ENCODE measurements around the gene SULT1A2.
A peak's percentile ranks its signal among the peaks of the same experiment; 100 is the strongest.
"Not testable (repeated sequence)": the region's sequence is repeated elsewhere in the genome, so short reads cannot be mapped to it uniquely, and the experiment has no call there.

SULT1A2 gene

GRCh38 chr16:28558456-28558855 is 38.4 kb downstream of the SULT1A2 start:
- no peak for DNase-seq (ENCODE audit: low read depth, low spot score)

GRCh38 chr16:28556914-28557320 is 39.9 kb downstream of the SULT1A2 start:
- DNase-seq (ENCODE audit: low read depth, low spot score), result no peak

GRCh38 chr16:28555561-28555960 is 41.3 kb downstream of the SULT1A2 start:
- DNase-seq (ENCODE audit: low read depth, low spot score), result no peak

- DNase-seq (ENCODE audit: low read depth, low spot score), result no peak
These were observed 42.0 kb downstream of the SULT1A2 start for GRCh38 chr16:28554634-28555423.

GRCh38 chr16:28553776-28554633 is 42.8 kb downstream of the SULT1A2 start, which contains the start of gene SGF29:
SGF29 (plus strand) TSS chr16:28553920; CDS start chr16:28581070, 27,150 bp downstream.
- peak; percentile 87 for DNase-seq (ENCODE audit: low read depth, low spot score)

- no peak for DNase-seq (ENCODE audit: low read depth, low spot score)
These were observed 47.5 kb downstream of the SULT1A2 start for GRCh38 chr16:28549301-28549899.

- no peak for DNase-seq (ENCODE audit: low read depth, low spot score)
These were observed 48.5 kb downstream of the SULT1A2 start for GRCh38 chr16:28548306-28548802.

- no peak for DNase-seq (ENCODE audit: low read depth, low spot score)
These were observed 50.2 kb downstream of the SULT1A2 start for GRCh38 chr16:28546626-28547025.

GRCh38 chr16:28545964-28546363 is 50.9 kb downstream of the SULT1A2 start:
- DNase-seq (ENCODE audit: low read depth, low spot score), result not testable (repeated sequence)

GRCh38 chr16:28544998-28545397 is 51.9 kb downstream of the SULT1A2 start:
- no peak for DNase-seq (ENCODE audit: low read depth, low spot score)

- no peak for DNase-seq (ENCODE audit: low read depth, low spot score)
These were observed 53.8 kb downstream of the SULT1A2 start for GRCh38 chr16:28543072-28543471.

- DNase-seq (ENCODE audit: low read depth, low spot score), result no peak
These were observed 54.2 kb downstream of the SULT1A2 start for GRCh38 chr16:28542646-28543045.

Measured in brain pericyte (primary cell).